HepG2 (cell line): ENCODE results near the gene GPR68.

Experiments used
- BCL6 ChIP-seq: IDR thresholded peaks from 2 replicates; pipeline ENCODE4 v1.6.1; 2016; ENCODE audit warnings: missing genetic modification reagents, missing compliant biosample characterization
- ELF3 ChIP-seq: IDR thresholded peaks from 2 replicates; pipeline ENCODE4 v1.6.1; 2016; ENCODE audit warnings: missing genetic modification reagents, missing compliant biosample characterization
- HNF4G ChIP-seq, 2 experiments: sonication (generic) in 1 of 2; formaldehyde crosslinking in 1 of 2; IDR thresholded peaks; 2 replicates each; pipeline versions ENCODE4 v1.4.0 to v1.6.1; 2011 to 2020; ENCODE audit warnings: borderline replicate concordance in 2 of 2, low read depth in 2 of 2, mild to moderate bottlenecking in 2 of 2, low read length in 1 of 2, missing genetic modification reagents in 1 of 2, moderate library complexity in 1 of 2
- RFX5 ChIP-seq: IDR thresholded peaks from 2 replicates; pipeline ENCODE4 v1.6.1; 2011; ENCODE audit warnings: low read depth, low read length, improper control_type of control experiment
- YY1 ChIP-seq: IDR thresholded peaks from 2 replicates; pipeline ENCODE4 v1.6.1; 2011; ENCODE audit warnings: low read length, low read depth, moderate library complexity, mild to moderate bottlenecking; ENCODE audit not compliant: insufficient read depth, insufficient replicate concordance
- TF ChIP-seq, protein P1 (sequence below): sonication (generic); formaldehyde crosslinking; IDR thresholded peaks from 2 replicates; pipeline ENCODE4 v1.5.1; 2020; ENCODE audit warnings: mild to moderate bottlenecking, missing genetic modification reagents, moderate library complexity
- TF ChIP-seq, protein P2 (sequence below): sonication (generic); formaldehyde crosslinking; IDR thresholded peaks from 2 replicates; pipeline ENCODE4 v1.4.0; 2020; ENCODE audit warnings: low read depth, mild to moderate bottlenecking, missing genetic modification reagents
- TF ChIP-seq, protein P3 (sequence below): sonication (generic); formaldehyde crosslinking; IDR thresholded peaks from 2 replicates; pipeline ENCODE4 v1.8.0; 2022; ENCODE audit warnings: missing genetic modification reagents, mild to moderate bottlenecking, moderate library complexity, borderline replicate concordance
- TF ChIP-seq, protein P4 (sequence below): sonication (generic); formaldehyde crosslinking; IDR thresholded peaks from 2 replicates; pipeline ENCODE4 v1.5.0; 2020; ENCODE audit warnings: mild to moderate bottlenecking, missing genetic modification reagents, moderate library complexity

DNA sequence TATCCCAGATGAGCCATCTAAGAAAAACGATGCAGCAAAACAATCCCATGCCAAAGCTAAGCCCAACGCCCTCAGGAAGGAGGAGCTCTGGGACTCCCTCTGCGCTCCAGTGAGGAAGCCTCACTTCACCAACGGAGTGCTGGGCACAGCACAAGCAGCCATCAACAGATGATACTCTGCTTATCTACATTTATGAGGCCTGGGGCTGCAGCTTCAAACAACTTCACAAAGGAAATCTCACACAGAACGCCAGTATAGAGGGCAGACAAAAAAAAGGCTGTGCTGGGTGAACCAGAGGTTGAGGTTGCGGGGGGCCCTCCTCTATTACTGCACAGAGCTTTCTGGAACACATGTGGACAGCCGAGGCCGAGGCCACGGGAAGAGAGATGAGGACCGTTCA lies 34.9 kb upstream of the GPR68 start:
- TF ChIP-seq, protein P1, sequence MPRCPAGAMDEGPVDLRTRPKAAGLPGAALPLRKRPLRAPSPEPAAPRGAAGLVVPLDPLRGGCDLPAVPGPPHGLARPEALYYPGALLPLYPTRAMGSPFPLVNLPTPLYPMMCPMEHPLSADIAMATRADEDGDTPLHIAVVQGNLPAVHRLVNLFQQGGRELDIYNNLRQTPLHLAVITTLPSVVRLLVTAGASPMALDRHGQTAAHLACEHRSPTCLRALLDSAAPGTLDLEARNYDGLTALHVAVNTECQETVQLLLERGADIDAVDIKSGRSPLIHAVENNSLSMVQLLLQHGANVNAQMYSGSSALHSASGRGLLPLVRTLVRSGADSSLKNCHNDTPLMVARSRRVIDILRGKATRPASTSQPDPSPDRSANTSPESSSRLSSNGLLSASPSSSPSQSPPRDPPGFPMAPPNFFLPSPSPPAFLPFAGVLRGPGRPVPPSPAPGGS (CRISPR knock-in tag), result no peak
- TF ChIP-seq, protein P2, sequence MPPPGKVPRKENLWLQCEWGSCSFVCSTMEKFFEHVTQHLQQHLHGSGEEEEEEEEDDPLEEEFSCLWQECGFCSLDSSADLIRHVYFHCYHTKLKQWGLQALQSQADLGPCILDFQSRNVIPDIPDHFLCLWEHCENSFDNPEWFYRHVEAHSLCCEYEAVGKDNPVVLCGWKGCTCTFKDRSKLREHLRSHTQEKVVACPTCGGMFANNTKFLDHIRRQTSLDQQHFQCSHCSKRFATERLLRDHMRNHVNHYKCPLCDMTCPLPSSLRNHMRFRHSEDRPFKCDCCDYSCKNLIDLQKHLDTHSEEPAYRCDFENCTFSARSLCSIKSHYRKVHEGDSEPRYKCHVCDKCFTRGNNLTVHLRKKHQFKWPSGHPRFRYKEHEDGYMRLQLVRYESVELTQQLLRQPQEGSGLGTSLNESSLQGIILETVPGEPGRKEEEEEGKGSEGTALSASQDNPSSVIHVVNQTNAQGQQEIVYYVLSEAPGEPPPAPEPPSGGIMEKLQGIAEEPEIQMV, result no peak
- TF ChIP-seq HNF4G (IDR thresholded peaks at IDR 0.05; ENCODE audit: borderline replicate concordance, low read depth, low read length) (no peak), HNF4G (CRISPR knock-in tag; IDR thresholded peaks at IDR 0.05; ENCODE audit: borderline replicate concordance, low read depth) (no peak), RFX5 (no peak), YY1 (no peak), BCL6 (no peak), ELF3 (CRISPR knock-in tag) (no peak)
- TF ChIP-seq, protein P3, sequence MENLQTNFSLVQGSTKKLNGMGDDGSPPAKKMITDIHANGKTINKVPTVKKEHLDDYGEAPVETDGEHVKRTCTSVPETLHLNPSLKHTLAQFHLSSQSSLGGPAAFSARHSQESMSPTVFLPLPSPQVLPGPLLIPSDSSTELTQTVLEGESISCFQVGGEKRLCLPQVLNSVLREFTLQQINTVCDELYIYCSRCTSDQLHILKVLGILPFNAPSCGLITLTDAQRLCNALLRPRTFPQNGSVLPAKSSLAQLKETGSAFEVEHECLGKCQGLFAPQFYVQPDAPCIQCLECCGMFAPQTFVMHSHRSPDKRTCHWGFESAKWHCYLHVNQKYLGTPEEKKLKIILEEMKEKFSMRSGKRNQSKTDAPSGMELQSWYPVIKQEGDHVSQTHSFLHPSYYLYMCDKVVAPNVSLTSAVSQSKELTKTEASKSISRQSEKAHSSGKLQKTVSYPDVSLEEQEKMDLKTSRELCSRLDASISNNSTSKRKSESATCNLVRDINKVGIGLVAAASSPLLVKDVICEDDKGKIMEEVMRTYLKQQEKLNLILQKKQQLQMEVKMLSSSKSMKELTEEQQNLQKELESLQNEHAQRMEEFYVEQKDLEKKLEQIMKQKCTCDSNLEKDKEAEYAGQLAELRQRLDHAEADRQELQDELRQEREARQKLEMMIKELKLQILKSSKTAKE, result no peak
- TF ChIP-seq, protein P4, sequence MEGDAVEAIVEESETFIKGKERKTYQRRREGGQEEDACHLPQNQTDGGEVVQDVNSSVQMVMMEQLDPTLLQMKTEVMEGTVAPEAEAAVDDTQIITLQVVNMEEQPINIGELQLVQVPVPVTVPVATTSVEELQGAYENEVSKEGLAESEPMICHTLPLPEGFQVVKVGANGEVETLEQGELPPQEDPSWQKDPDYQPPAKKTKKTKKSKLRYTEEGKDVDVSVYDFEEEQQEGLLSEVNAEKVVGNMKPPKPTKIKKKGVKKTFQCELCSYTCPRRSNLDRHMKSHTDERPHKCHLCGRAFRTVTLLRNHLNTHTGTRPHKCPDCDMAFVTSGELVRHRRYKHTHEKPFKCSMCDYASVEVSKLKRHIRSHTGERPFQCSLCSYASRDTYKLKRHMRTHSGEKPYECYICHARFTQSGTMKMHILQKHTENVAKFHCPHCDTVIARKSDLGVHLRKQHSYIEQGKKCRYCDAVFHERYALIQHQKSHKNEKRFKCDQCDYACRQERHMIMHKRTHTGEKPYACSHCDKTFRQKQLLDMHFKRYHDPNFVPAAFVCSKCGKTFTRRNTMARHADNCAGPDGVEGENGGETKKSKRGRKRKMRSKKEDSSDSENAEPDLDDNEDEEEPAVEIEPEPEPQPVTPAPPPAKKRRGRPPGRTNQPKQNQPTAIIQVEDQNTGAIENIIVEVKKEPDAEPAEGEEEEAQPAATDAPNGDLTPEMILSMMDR (CRISPR knock-in tag), result no peak
